Upper lobe of right lung (tissue), 1 donor: ENCODE results near the gene PLXDC1. TPM values are rescaled to one million over a fixed set of nuclear protein-coding genes. Genes with fewer than 3 reads are reported as not detected.
"Not testable (repeated sequence)": the region's sequence is repeated elsewhere in the genome, so short reads cannot be mapped to it uniquely, and the experiment has no call there.

ENCODE experiments used
- ATAC-seq: fragments of 200-7000 bp; cut with Tn5 transposase; one replicate; pipeline ENCODE4 v1.9.1; 2020; ENCODE audit warnings: mild to moderate bottlenecking, moderate library complexity
- DNase-seq: peaks from one replicate; pipeline ENCODE4 v3.0.0-alpha.2; 2020
- H3K27ac ChIP-seq: fragments of 200-600 bp; one replicate; pipeline ENCODE4 v1.8.0; 2022
- H3K27me3 ChIP-seq: fragments of 200-600 bp; one replicate; pipeline ENCODE4 v1.8.0; 2022; ENCODE audit warnings: mild to moderate bottlenecking
- H3K36me3 ChIP-seq: fragments of 200-600 bp; one replicate; pipeline ENCODE4 v1.8.0; 2022
- H3K4me1 ChIP-seq: fragments of 200-600 bp; one replicate; pipeline ENCODE4 v1.8.0; 2022
- H3K4me3 ChIP-seq: fragments of 200-600 bp; one replicate; pipeline ENCODE4 v1.8.0; 2022; ENCODE audit warnings: mild to moderate bottlenecking
- H3K9me3 ChIP-seq: fragments of 200-600 bp; one replicate; pipeline ENCODE4 v1.8.0; 2022
- intact Hi-C: fragments of 100-400 bp; cut with DNase I; formaldehyde crosslinking; loops from one replicate; pipeline ENCODE4 v1.11.0; 2022
- total RNA-seq: library from RNA; stranded (reverse); fragmentation: NEBNext Ultra II Directional; extraction: Animal tissue kit (Norgen Biotek cat#: 25700); gene quantifications from one replicate; pipeline ENCODE4 v1.2.1, GENCODE V29; 2021
- TF ChIP-seq, protein P1 (sequence below): fragments of 200-600 bp; IDR thresholded peaks from one replicate; pipeline ENCODE4 v1.8.0; 2022; ENCODE audit warnings: antibody characterized with exemption
- donor health status: DM: no; HTN: yes; CAD: no; lungs with severe emphysema.

PLXDC1 gene
- total RNA-seq, 1 donor from 2014 or later = 14.4 TPM

- H3K4me3 ChIP-seq = no peak overlapping the region
- H3K27me3 ChIP-seq = no peaks in the 10 kb centered on the region
- no peaks in the 10 kb centered on the region for H3K9me3 ChIP-seq
- H3K36me3 ChIP-seq = peaks cover 12% of the 10 kb centered on the region
- no peaks in the 10 kb centered on the region for H3K4me1 ChIP-seq
- H3K27ac ChIP-seq = no peak overlapping the region
- DNase-seq (no peak), ATAC-seq (no peak)
- TF ChIP-seq, protein P1, sequence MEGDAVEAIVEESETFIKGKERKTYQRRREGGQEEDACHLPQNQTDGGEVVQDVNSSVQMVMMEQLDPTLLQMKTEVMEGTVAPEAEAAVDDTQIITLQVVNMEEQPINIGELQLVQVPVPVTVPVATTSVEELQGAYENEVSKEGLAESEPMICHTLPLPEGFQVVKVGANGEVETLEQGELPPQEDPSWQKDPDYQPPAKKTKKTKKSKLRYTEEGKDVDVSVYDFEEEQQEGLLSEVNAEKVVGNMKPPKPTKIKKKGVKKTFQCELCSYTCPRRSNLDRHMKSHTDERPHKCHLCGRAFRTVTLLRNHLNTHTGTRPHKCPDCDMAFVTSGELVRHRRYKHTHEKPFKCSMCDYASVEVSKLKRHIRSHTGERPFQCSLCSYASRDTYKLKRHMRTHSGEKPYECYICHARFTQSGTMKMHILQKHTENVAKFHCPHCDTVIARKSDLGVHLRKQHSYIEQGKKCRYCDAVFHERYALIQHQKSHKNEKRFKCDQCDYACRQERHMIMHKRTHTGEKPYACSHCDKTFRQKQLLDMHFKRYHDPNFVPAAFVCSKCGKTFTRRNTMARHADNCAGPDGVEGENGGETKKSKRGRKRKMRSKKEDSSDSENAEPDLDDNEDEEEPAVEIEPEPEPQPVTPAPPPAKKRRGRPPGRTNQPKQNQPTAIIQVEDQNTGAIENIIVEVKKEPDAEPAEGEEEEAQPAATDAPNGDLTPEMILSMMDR = no peak
- intact Hi-C loops = no loop called here
Observed at GRCh38 chr17:39171933-39172332, 20.5 kb upstream of the PLXDC1 start.

DNA sequence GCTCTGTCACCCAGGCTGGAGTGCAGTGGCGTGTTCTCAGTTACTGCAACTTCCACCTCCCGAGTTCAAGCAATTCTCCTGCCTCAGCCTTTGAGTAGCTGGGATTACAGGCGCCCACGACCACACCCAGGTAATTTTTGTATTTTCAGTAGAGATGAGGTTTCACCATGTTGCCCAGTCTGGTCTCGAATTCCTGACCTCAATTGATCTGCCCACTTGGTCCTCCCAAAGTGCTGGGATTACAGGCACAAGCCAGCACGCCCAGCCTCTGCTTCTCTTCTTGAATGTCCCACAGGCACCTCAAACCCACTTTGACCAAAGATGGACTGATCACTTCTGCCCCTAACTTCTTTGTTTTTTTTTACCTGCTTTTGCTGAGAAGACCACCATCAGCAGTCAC, 19.1 kb upstream of the PLXDC1 start:
- TF ChIP-seq, protein P1 = no peak
- ATAC-seq = no peak
- intact Hi-C loops = no loop called here
- no peaks in the 10 kb centered on the region for H3K27me3 ChIP-seq
- no peaks in the 10 kb centered on the region for H3K9me3 ChIP-seq
- H3K4me1 ChIP-seq = peaks cover under 1% of the 10 kb centered on the region
- peaks cover 4% of the 10 kb centered on the region for H3K36me3 ChIP-seq
- no peak overlapping the region for H3K4me3 ChIP-seq
- DNase-seq = no peak
- no peak overlapping the region for H3K27ac ChIP-seq

DNA sequence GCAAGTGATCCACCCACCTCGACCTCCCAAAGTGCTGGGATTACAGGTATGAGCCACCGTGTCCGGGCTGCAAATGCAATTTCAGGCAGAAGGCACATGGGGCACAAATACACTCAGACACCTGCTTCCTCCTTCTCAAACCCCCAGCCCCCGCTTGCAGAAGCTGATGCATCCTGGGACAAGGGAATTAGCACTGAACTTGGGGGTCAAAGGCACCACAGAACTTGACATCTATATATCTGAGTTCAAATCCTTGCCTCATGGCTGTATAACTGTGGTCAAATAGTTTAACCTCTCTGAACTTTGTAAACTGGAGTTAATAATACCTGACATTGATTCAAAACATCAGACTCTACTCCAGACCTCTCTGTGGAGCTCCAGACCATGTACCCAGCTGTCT, 18.7 kb upstream of the PLXDC1 start:
- no peak overlapping the region for H3K27ac ChIP-seq
- no peaks in the 10 kb centered on the region for H3K9me3 ChIP-seq
- H3K27me3 ChIP-seq = no peaks in the 10 kb centered on the region
- no peak for DNase-seq
- peaks cover 5% of the 10 kb centered on the region for H3K4me1 ChIP-seq
- no peak for ATAC-seq
- TF ChIP-seq, protein P1 = no peak
- no peaks in the 10 kb centered on the region for H3K36me3 ChIP-seq
- intact Hi-C loops = no loop called here
- H3K4me3 ChIP-seq = no peak overlapping the region

DNA sequence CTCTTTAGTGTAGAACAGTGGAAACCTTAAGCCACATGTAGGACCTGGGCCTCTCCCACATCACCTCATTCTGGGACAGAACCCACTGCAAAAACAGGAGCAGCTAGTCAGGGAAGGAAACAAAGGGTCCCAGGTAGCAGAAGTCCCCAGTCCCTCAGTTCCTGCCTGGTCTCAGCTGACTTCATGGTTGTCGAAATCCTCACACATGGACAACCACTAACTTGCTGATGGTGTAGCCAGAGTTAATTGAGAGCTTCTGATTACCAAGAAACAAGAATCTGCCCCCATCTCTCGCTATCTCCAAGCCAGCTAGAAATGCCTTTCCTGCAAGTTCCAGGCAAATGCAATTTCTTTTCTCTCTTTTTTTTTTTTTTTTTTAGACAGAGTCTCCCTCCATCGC, 18.1 kb upstream of the PLXDC1 start:
- H3K9me3 ChIP-seq = no peaks in the 10 kb centered on the region
- no peak for ATAC-seq
- no peak overlapping the region for H3K4me3 ChIP-seq
- TF ChIP-seq, protein P1 = no peak
- DNase-seq = no peak
- H3K36me3 ChIP-seq = no peaks in the 10 kb centered on the region
- no peaks in the 10 kb centered on the region for H3K27me3 ChIP-seq
- peaks cover 7% of the 10 kb centered on the region for H3K4me1 ChIP-seq
- intact Hi-C loops = no loop called here
- no peak overlapping the region for H3K27ac ChIP-seq

DNA sequence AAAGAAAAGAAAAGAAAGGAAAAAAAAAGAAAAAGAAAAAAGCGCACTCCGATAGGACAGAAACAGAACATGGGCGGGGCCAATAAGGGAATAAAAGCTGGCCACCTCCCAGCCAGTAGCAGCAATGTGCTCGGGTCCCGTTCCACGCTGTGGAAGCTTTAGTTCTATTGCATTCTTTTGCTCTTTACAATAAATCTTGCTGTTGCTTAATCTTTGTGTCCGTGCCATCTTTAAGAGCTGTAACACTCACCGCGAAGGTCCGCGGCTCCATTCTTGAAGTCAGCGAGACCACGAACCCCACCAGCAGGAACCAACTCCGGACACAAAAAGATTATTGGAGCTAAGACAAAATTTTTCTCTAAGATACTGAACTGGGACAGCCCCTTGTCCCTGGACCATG, 17.7 kb upstream of the PLXDC1 start:
- ATAC-seq (no peak), DNase-seq (no peak)
- no peak overlapping the region for H3K27ac ChIP-seq
- H3K4me3 ChIP-seq = no peak overlapping the region
- TF ChIP-seq, protein P1 = no peak
- no peaks in the 10 kb centered on the region for H3K9me3 ChIP-seq
- intact Hi-C loops = no loop called here
- peaks cover 11% of the 10 kb centered on the region for H3K4me1 ChIP-seq
- H3K27me3 ChIP-seq = no peaks in the 10 kb centered on the region
- no peaks in the 10 kb centered on the region for H3K36me3 ChIP-seq

- H3K27me3 ChIP-seq, H3K36me3 ChIP-seq, DNase-seq, H3K4me3 ChIP-seq, intact Hi-C loops, H3K9me3 ChIP-seq, H3K27ac ChIP-seq, ATAC-seq: not testable (repeated sequence)
- H3K4me1 ChIP-seq = peaks cover 13% of the 10 kb centered on the region
Observed at GRCh38 chr17:39168503-39168902, 17.1 kb upstream of the PLXDC1 start.
